ENCODE measurements around the gene ANK3. TPM values are rescaled to one million over a fixed set of nuclear protein-coding genes. Genes with fewer than 3 reads are reported as not detected.

Gene ANK3
- total RNA-seq, 1 experiment from 2014 or later = 32.0 TPM

DNA sequence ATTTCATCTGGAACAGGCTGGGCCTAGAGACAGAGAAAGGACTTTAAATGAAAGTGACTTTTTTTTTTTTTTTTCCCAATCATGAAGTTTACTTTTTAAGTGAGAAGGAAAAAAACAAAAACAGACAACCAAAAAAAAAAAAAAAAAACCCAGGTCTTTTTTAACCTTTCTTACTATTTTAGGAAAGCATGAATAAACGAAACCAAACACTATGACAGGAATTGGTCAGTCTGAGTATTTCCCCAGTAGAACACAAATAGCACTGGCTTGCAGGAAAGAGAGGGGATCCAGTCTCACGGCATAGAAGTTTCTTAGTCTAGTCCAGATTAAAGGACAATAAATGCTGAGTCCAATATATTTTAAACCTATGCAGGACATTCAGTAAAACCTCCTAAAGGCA lies 302.8 kb downstream of the ANK3 start:
- no peaks in the 10 kb centered on the region for H3K4me1 ChIP-seq (replicated peaks; ENCODE audit: insufficient read depth)
- TF ChIP-seq EZH2 (IDR thresholded peaks at IDR 0.05; ENCODE audit: low read depth) = no peak
- TF ChIP-seq CTCF (conservative IDR thresholded peaks at IDR 0.05) = no peak
- H3K27me3 ChIP-seq (ENCODE audit: insufficient read depth, low read depth) = no peaks in the 10 kb centered on the region
- H3K9me3 ChIP-seq (ENCODE audit: insufficient read depth, low read depth) = no peaks in the 10 kb centered on the region
- H4K20me1 ChIP-seq (ENCODE audit: insufficient read depth) = no peaks in the 10 kb centered on the region
- no peak overlapping the region for H2AFZ ChIP-seq
- DNase-seq = no peak
- H3K36me3 ChIP-seq (ENCODE audit: low read depth) = no peaks in the 10 kb centered on the region
- CTCF ChIA-PET = no interaction called here
- H3K4me3 ChIP-seq = no peak overlapping the region
- intact Hi-C loops (cut with micrococcal nuclease; ENCODE audit: unreplicated experiment) = no loop called here
- H3F3A ChIP-seq (ENCODE audit: insufficient read depth, low read depth) = no peaks in the 10 kb centered on the region
- BruUV-seq (replicated peaks) = no TSS peak
- POLR2A ChIA-PET (ENCODE audit: unreplicated experiment) = no interaction called here
- no peak overlapping the region for H3K27ac ChIP-seq
- no peak overlapping the region for H3K4me2 ChIP-seq
- no peaks in the 10 kb centered on the region for H3K9me2 ChIP-seq (ENCODE audit: insufficient read depth)
- H3K79me2 ChIP-seq (ENCODE audit: low read depth) = no peaks in the 10 kb centered on the region

- H3K27me3 ChIP-seq (ENCODE audit: insufficient read depth, low read depth) = no peaks in the 10 kb centered on the region
- BruUV-seq (replicated peaks) = no TSS peak
- TF ChIP-seq EZH2 (IDR thresholded peaks at IDR 0.05; ENCODE audit: low read depth) = no peak
- no peak for TF ChIP-seq CTCF (conservative IDR thresholded peaks at IDR 0.05)
- no peaks in the 10 kb centered on the region for H3K4me1 ChIP-seq (replicated peaks; ENCODE audit: insufficient read depth)
- DNase-seq = no peak
- no peaks in the 10 kb centered on the region for H3K9me2 ChIP-seq (ENCODE audit: insufficient read depth)
- no peaks in the 10 kb centered on the region for H4K20me1 ChIP-seq (ENCODE audit: insufficient read depth)
- ChIA-PET POLR2A (ENCODE audit: unreplicated experiment) (no interaction called here), CTCF (no interaction called here)
- no peaks in the 10 kb centered on the region for H3F3A ChIP-seq (ENCODE audit: insufficient read depth, low read depth)
- no peaks in the 10 kb centered on the region for H3K9me3 ChIP-seq (ENCODE audit: insufficient read depth, low read depth)
- intact Hi-C loops (cut with micrococcal nuclease; ENCODE audit: unreplicated experiment) = no loop called here
- H3K4me2 ChIP-seq = no peak overlapping the region
- H3K4me3 ChIP-seq = no peak overlapping the region
- H3K79me2 ChIP-seq (ENCODE audit: low read depth) = no peaks in the 10 kb centered on the region
- H3K36me3 ChIP-seq (ENCODE audit: low read depth) = no peaks in the 10 kb centered on the region
- H3K27ac ChIP-seq = no peak overlapping the region
- no peak overlapping the region for H2AFZ ChIP-seq
These were observed 303.3 kb downstream of the ANK3 start for GRCh38 chr10:60086421-60086820.

GRCh38 chr10:60082744-60083344 lies 306.8 kb downstream of the ANK3 start:
- TF ChIP-seq EZH2 (IDR thresholded peaks at IDR 0.05; ENCODE audit: low read depth) (no peak), CTCF (conservative IDR thresholded peaks at IDR 0.05) (no peak)
- H3K4me1 ChIP-seq (replicated peaks; ENCODE audit: insufficient read depth) = no peaks in the 10 kb centered on the region
- H3K4me3 ChIP-seq = no peak overlapping the region
- no peaks in the 10 kb centered on the region for H3K79me2 ChIP-seq (ENCODE audit: low read depth)
- CTCF ChIA-PET = no interaction called here
- no TSS peak for BruUV-seq (replicated peaks)
- no peak for DNase-seq
- no peaks in the 10 kb centered on the region for H3K27me3 ChIP-seq (ENCODE audit: insufficient read depth, low read depth)
- POLR2A ChIA-PET (ENCODE audit: unreplicated experiment) = no interaction called here
- no peaks in the 10 kb centered on the region for H3F3A ChIP-seq (ENCODE audit: insufficient read depth, low read depth)
- no peaks in the 10 kb centered on the region for H3K9me2 ChIP-seq (ENCODE audit: insufficient read depth)
- intact Hi-C loops (cut with micrococcal nuclease; ENCODE audit: unreplicated experiment) = no loop called here
- no peak overlapping the region for H3K27ac ChIP-seq
- H2AFZ ChIP-seq = no peak overlapping the region
- no peaks in the 10 kb centered on the region for H4K20me1 ChIP-seq (ENCODE audit: insufficient read depth)
- no peaks in the 10 kb centered on the region for H3K36me3 ChIP-seq (ENCODE audit: low read depth)
- H3K9me3 ChIP-seq (ENCODE audit: insufficient read depth, low read depth) = no peaks in the 10 kb centered on the region
- H3K4me2 ChIP-seq = no peak overlapping the region
